Measurements from ENCODE around the gene CBX3.
"Not testable (repeated sequence)": the region's sequence is repeated elsewhere in the genome, so short reads cannot be mapped to it uniquely, and the experiment has no call there.

CBX3 gene

GRCh38 chr7:26250239-26250638, 48.7 kb downstream of the CBX3 start:
- no peak for TF ChIP-seq CTCF (IDR thresholded peaks at IDR 0.05; ENCODE audit: control insufficient read depth, extremely low read depth, insufficient read depth)
- H3K4me3 ChIP-seq (ENCODE audit: low read depth, low read length): no peak overlapping the region
- DNase-seq (ENCODE audit: low read depth): no peak

- not testable (repeated sequence) for DNase-seq (ENCODE audit: low read depth)
These were observed 60.3 kb downstream of the CBX3 start for GRCh38 chr7:26261866-26262265.

More at GRCh38 chr7:26261866-26262265, 60.3 kb downstream of the CBX3 start:
- not testable (repeated sequence) for H3K4me3 ChIP-seq (ENCODE audit: low read depth, low read length)

All from LNCaP clone FGC (cell line).